ENCODE results near the gene LARP4B.

LARP4B gene

DNA sequence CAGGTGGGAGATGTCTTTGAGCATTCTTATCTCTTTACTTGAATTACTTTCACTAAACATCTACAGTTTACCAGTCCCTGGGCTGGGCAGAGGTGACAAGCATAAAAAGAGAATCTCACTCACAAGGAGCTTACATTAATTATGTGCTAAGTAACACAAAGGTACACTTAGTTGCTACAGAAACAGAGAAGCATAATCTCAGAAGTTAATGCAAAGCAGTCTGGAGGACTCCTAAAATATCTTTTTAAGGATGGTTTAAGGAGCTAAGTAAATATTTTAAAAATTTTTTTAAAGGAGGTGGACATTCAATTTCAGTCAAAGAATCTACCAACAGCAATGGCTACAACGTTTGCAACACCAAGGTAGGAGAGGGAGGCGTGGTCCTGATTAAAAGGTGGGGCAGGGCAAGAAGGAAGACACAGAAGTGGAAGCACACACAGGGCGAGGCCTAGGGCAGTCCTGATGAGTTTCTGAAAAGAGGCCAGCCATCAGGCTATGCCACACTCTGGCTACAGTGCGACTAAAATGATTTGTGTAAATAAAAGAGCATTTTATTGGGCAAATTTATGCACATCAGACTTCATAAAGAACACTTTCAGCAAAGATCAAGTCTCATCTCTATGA is 5.3 kb downstream of the LARP4B start:
- no peak for DNase-seq (ENCODE audit: low read depth in 2 of 3, low spot score in 2 of 3)

DNA sequence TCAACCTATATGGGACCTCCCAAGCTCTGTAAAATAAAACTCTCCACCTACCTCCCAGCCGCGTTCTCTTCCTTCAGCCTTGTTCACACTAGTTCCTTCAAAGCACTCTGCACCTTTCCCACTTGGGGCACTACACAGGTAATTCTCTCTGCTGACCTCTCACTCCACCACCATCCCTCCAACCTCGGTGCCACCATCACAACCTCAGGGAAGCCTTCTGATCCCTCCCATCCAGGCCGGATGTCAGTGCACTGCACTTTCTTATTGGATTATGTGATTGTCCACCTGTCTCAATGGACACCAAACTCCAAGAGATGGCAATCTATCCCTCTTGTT is 7.0 kb downstream of the LARP4B start:
- no peak for DNase-seq (ENCODE audit: low read depth in 2 of 3, low spot score in 2 of 3)

GRCh38 chr10:923844-924523 is 7.5 kb downstream of the LARP4B start:
- DNase-seq (ENCODE audit: low read depth in 2 of 3, low spot score in 2 of 3) = no peak

- DNase-seq (ENCODE audit: low read depth in 2 of 3, low spot score in 2 of 3) = no peak
Observed at GRCh38 chr10:921471-922414, 9.8 kb downstream of the LARP4B start.

GRCh38 chr10:920450-920849 is 11.1 kb downstream of the LARP4B start:
- no peak for DNase-seq (ENCODE audit: low read depth in 2 of 3, low spot score in 2 of 3)

DNA sequence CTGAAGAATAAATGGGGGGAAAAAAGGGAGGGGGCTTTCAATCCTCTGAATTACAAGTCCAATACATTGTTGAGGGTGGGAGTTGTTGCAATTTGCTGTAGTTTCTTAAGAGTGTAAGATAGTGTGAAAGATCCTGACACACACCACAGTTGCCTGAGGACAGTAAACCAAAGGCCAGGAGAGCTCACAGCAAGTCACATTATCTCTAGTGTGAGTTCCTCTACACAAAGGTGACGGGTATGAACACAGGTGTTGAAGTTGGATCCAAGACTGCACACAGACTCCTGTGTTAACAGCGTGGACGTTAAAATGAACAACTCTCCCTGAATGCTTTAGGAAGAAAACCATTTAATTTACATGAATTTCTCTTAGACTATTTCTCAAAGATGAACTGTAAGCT is 12.0 kb downstream of the LARP4B start:
- no peak for DNase-seq (ENCODE audit: low read depth in 2 of 3, low spot score in 2 of 3)

GRCh38 chr10:917999-918398 is 13.5 kb downstream of the LARP4B start:
- DNase-seq (ENCODE audit: low read depth in 2 of 3, low spot score in 2 of 3) = no peak

DNA sequence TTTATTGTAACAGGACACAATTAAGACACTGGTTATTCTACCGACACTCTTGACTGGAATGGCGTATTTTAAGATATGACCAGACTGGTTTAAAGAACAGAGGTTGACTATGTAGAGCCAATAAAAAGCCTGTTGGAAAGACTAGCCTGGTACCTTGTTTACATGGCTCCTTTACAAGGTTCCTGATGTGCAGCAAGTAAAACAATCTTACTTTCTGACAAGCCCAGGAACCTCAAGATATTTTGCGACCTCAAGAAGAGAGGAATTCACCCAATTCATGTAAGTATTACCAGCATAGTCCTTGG is 14.1 kb downstream of the LARP4B start:
- DNase-seq (ENCODE audit: low read depth in 2 of 3, low spot score in 2 of 3) = no peak

DNA sequence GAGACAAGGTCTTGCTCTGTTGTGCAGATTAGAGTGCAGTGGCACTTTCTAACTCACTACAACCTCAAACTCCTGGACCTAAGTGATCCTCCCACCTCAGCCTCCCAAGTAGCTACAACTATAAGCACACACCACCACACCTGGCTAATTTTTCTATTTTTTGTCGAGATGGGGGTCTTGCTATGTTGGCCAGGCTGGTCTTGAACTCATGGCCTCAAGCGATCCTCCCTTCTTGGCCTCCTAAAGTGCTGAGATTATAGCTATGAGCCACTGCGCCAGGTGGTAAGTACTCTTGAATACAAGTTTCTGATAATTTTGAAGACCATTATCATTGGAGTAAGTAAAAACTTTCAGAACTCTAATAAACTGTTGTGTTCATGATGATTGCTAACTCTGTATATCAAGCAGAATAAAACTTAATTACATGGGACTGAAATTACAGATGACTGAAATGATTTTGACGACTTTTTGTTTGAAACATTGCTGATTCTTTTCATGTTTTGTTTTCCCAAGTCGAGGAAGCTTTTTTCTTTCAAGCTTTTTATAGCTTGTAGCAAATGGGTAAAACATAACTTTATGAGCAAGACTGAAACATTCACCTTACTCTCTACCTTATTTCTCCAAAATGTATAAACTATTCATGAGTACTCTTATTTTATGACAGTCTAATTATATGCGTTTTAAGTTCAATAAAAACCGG is 14.6 kb downstream of the LARP4B start:
- DNase-seq (ENCODE audit: low read depth in 2 of 3, low spot score in 2 of 3) = no peak

GRCh38 chr10:909831-910230 is 21.7 kb downstream of the LARP4B start:
- no peak for DNase-seq (ENCODE audit: low read depth in 2 of 3, low spot score in 2 of 3)

GRCh38 chr10:905972-906371 is 25.5 kb downstream of the LARP4B start:
- DNase-seq (ENCODE audit: low read depth in 2 of 3, low spot score in 2 of 3) = no peak

GRCh38 chr10:905503-905902 is 26.0 kb downstream of the LARP4B start:
- no peak for DNase-seq (ENCODE audit: low read depth in 2 of 3, low spot score in 2 of 3)

GRCh38 chr10:904403-904802 is 27.1 kb downstream of the LARP4B start:
- DNase-seq (ENCODE audit: low read depth in 2 of 3, low spot score in 2 of 3) = no peak

DNA sequence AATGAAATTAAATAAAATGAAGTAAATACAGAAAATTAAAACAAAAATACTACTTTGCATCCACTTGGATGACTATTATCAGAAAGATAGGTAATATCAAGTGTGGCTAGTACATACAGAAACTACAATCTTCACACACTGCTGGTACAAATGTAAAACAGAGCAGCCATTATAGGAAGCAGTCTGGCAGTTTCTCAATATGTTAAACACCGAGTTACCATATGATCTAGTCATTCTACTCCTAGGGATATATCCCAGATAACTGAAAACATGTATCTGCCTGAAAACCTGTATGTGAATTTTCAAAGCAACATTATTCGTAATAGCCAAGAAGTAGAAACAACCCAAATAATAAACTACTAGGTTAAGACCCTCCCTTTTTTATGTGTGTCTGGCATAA is 33.4 kb downstream of the LARP4B start:
- no peak for DNase-seq (ENCODE audit: low read depth in 2 of 3, low spot score in 2 of 3)

DNA sequence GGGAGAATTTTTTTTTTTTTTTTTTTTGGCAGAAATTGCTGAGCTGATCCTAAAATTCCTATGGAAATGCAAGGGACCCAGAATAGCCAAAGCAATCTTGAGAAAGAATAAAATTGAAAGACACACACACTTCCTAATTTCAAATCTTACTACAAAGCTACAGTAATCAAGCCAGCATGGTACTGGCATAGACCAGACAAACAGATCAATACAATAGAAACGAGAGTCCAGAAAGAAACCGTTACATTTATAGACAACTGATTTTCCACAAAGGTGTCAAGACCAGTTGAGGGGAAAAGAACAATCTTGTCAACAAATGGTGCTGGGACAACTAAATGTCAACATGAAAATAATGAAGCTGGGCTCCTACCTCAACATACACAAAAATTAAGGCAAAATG is 34.5 kb downstream of the LARP4B start:
- DNase-seq (ENCODE audit: low read depth in 2 of 3, low spot score in 2 of 3) = no peak

DNA sequence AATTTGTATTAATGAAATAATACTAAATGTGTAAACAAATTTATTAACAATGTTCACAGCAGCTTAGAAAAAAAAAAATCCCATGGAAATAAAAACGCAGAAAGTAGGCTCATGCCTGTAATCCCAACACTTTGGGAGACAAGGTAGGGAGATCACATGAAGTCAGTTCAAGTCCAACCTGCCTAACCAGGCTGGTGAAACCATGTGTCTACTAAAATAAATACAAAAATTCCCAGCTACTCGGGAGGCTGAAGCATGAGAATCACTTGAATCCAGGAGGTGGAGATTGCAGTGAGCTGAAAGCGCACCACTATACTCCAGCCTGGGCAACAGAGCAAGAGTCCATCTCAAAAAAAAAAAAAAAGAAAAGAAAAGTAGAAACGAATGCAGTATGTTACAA is 36.2 kb downstream of the LARP4B start:
- no peak for DNase-seq (ENCODE audit: low read depth in 2 of 3, low spot score in 2 of 3)

DNA sequence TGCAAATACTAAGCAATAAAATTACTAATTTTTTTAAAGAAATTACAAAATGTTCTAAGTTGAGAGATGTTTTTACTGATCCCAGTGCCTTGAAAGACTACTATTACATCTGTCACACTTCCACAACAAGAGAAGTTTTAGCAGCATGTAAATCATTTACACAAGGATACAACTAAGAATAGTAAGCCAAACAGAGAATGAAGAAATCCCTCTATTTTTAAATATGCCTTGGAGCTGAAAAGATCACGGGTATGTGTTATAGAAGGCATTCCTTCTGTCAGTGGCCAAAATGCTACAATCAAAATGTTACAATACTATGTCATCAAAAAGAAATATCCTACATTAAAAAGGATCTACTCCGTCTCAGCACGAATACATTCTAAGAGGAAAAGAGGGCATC is 52.6 kb downstream of the LARP4B start:
- DNase-seq (ENCODE audit: low read depth in 2 of 3, low spot score in 2 of 3) = no peak

DNA sequence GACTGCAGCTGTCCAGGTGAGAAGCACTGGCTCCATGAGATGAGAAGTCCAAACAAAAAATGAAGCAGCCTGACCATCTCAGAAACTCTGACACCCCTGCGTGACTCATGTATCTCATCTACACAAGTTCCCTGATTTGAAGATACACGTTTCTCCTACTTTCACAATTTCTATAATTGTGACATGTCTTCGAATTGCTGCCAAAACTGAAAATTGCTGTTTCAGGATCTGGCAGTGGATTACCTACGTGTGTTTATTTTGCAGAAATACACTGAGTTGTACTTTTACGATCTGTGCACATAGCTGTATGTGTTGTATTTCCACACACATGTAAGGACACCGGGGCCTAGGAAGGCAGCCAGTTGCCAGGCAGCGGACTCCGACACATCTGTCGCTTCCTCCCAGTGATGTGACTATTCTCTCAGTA is 53.2 kb downstream of the LARP4B start:
- no peak for DNase-seq (ENCODE audit: low read depth in 2 of 3, low spot score in 2 of 3)

DNA sequence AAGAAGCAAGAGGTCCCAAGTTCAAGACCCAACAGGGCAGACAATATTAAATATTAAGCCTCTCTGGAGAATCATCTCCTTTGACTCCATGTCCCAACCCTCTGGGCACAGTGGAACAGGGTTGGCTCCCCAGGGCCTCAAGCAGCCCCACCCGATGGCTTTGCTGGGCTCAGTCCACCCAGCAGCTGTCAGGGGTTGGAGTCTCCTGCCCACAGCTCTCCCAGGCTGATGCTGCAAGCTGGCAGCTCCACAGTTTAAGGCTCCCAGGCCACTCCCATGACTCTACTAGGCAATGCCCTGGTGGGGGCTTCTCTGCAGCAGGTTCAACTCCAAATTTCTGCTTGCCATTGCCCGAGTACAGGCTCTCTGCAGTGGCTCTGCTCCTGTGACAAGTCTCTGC is 55.1 kb downstream of the LARP4B start:
- DNase-seq (ENCODE audit: low read depth in 2 of 3, low spot score in 2 of 3) = no peak

DNA sequence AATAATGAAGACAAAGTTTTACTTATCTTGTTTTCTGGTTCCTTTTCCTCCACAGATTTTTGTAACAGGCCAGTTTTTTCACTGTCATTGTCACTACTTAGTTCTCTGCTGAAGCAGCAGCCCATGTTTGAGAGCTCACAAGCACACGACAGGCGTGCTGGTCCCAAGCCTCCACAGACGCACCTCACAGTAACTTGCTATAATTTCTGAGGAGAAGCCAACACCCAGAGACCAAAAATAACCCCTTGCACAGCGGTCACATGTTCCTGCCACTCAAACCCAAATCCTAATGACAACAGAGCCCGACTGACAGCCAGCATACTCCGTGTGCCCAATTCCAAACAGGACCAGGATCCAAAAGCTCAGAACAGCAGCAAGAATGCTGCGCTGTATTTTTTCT is 58.5 kb downstream of the LARP4B start:
- no peak for DNase-seq (ENCODE audit: low read depth in 2 of 3, low spot score in 2 of 3)

- no peak for DNase-seq (ENCODE audit: low read depth in 2 of 3, low spot score in 2 of 3)
Observed at GRCh38 chr10:871951-872403, 59.5 kb downstream of the LARP4B start.

Data from activated CD8-positive, alpha-beta memory T cell treated with anti-CD3 and anti-CD28 coated beads for 48 hours (primary cell).